Endothelial cell of umbilical vein (primary cell): ENCODE results near the gene PRKRIP1. TPM values are rescaled to one million over a fixed set of nuclear protein-coding genes. Genes with fewer than 3 reads are reported as not detected.

Source experiments
- BruUV-seq: library from RNA; stranded (reverse); fragments of 400-500 nt; replicated peaks from 2 replicates; lab custom pipeline; 2021; lab: Mats Ljungman, UMichigan
- CTCF ChIA-PET: fragments of 300-600, 350-600 bp; sonication (Branson Sonifier 250); formaldehyde crosslinking; loops from one replicate; lab custom pipeline; 2021; ENCODE audit warnings: antibody characterized with exemption, inconsistent platforms; lab: Charles Lee
- POLR2A ChIA-PET: fragments of 300-600, 350-600 bp; sonication (Branson Sonifier 250); formaldehyde crosslinking; loops from one replicate; lab custom pipeline; 2021; ENCODE audit warnings: antibody characterized with exemption, inconsistent platforms; lab: Charles Lee
- DNase-seq: peaks from one replicate; pipeline ENCODE4 v3.0.0-alpha.2; 2011; ENCODE audit warnings: low read depth, low spot score
- FAIRE-seq: peaks from 2 replicates; lab custom pipeline; 2011; peaks lifted over from hg19 to GRCh38; lab: Jason Lieb, UNC
- H2AFZ ChIP-seq: 2 replicates; pipeline ENCODE4 v1.6.0; 2012; ENCODE audit warnings: low read depth, low read length, control low read depth, inconsistent platforms
- H3K27ac ChIP-seq: 2 replicates; pipeline ENCODE4 v1.5.1; 2011; ENCODE audit warnings: low read depth, mild to moderate bottlenecking, control low read depth, low read length, moderate library complexity; ENCODE audit not compliant: insufficient read depth
- H3K27me3 ChIP-seq, 2 experiments: 2 replicates each; pipeline versions ENCODE4 v1.6.0 to v1.6.1; 2011; ENCODE audit warnings: low read length in 2 of 2, mixed read lengths in 1 of 2; ENCODE audit not compliant: control insufficient read depth in 2 of 2, insufficient read depth in 2 of 2
- H3K36me3 ChIP-seq, 2 experiments: 2 replicates in 1 of 2; 3 replicates in 1 of 2; pipeline ENCODE4 v1.5.1; 2011; ENCODE audit warnings: low read length in 2 of 2, mild to moderate bottlenecking in 1 of 2, moderate library complexity in 1 of 2; ENCODE audit not compliant: control insufficient read depth in 2 of 2, insufficient read depth in 2 of 2; ENCODE audit errors: extremely low read depth in 1 of 2
- H3K4me1 ChIP-seq: 3 replicates; pipeline ENCODE4 v1.5.1; 2011; ENCODE audit warnings: mild to moderate bottlenecking, low read length; ENCODE audit not compliant: control insufficient read depth, insufficient read depth; ENCODE audit errors: extremely low read depth
- H3K4me2 ChIP-seq: 2 replicates; pipeline ENCODE4 v1.6.1; 2011; ENCODE audit warnings: low read length, control low read depth, mixed read lengths; ENCODE audit not compliant: insufficient read depth
- H3K4me3 ChIP-seq, 3 experiments: fragments of 200-600 bp in 1 of 3; sonication (generic), shearing (Covaris generic) in 1 of 3; replicated peaks in 1 of 3; 2 replicates each; pipeline ENCODE4 v1.5.1; 2011 to 2016; ENCODE audit warnings: control low read depth in 3 of 3, low read length in 3 of 3, mild to moderate bottlenecking in 2 of 3, inconsistent platforms in 1 of 3, low read depth in 1 of 3, moderate library complexity in 1 of 3; ENCODE audit not compliant: insufficient read depth in 1 of 3
- H3K79me2 ChIP-seq: 2 replicates; pipeline ENCODE4 v1.6.0; 2012; ENCODE audit warnings: low read length, inconsistent platforms; ENCODE audit not compliant: control insufficient read depth, insufficient read depth
- H3K9ac ChIP-seq: replicated peaks from 2 replicates; pipeline ENCODE3; 2011; ENCODE audit warnings: low read length, control low read depth; ENCODE audit not compliant: insufficient read depth; ENCODE audit errors: extremely low read depth
- H3K9me1 ChIP-seq: replicated peaks from 3 replicates; pipeline ENCODE4 v1.6.0; 2011; ENCODE audit warnings: mild to moderate bottlenecking, low read length; ENCODE audit not compliant: control insufficient read depth, insufficient read depth; ENCODE audit errors: extremely low read depth
- H3K9me3 ChIP-seq: replicated peaks from 2 replicates; pipeline ENCODE4 v1.5.1; 2012; ENCODE audit warnings: low read length, inconsistent platforms; ENCODE audit not compliant: control insufficient read depth, insufficient read depth
- H4K20me1 ChIP-seq: replicated peaks from 2 replicates; pipeline ENCODE3; 2011; ENCODE audit warnings: mild to moderate bottlenecking, low read length; ENCODE audit not compliant: control insufficient read depth, insufficient read depth; ENCODE audit errors: extremely low read depth
- EZH2 ChIP-seq: IDR thresholded peaks from 2 replicates; pipeline ENCODE4 v1.6.1; 2012; ENCODE audit warnings: borderline replicate concordance, low read depth, mild to moderate bottlenecking, moderate library complexity, low read length, inconsistent platforms; ENCODE audit not compliant: severe bottlenecking
- FOS ChIP-seq: IDR thresholded peaks from 2 replicates; pipeline ENCODE4 v1.6.1; 2011; ENCODE audit warnings: mild to moderate bottlenecking, low read length, moderate library complexity, borderline replicate concordance; ENCODE audit not compliant: insufficient read depth
- GATA2 ChIP-seq: IDR thresholded peaks from 2 replicates; pipeline ENCODE4 v1.7.0; 2011; ENCODE audit warnings: low read depth, mild to moderate bottlenecking, moderate library complexity, mixed read lengths, low read length; ENCODE audit not compliant: insufficient read length, insufficient read depth
- JUN ChIP-seq: IDR thresholded peaks from 2 replicates; pipeline ENCODE4 v1.6.1; 2011; ENCODE audit warnings: borderline replicate concordance, low read depth; ENCODE audit not compliant: insufficient read length, insufficient read depth
- MYC ChIP-seq: IDR thresholded peaks from one replicate; pipeline ENCODE4 v1.6.1; 2011; ENCODE audit warnings: mild to moderate bottlenecking, low read depth, low read length
- POLR2A ChIP-seq: IDR thresholded peaks from 2 replicates; pipeline ENCODE4 v1.6.1; 2012; ENCODE audit warnings: low read depth, mild to moderate bottlenecking, control low read depth, low read length
- POLR2AphosphoS5 ChIP-seq: IDR thresholded peaks from 2 replicates; pipeline ENCODE4 v1.6.1; 2012; ENCODE audit warnings: low read depth, mild to moderate bottlenecking, control low read depth, low read length, moderate library complexity; ENCODE audit not compliant: insufficient read depth
- dilution Hi-C: fragments of 300-500 bp; cut with MboI; formaldehyde crosslinking; loops from one replicate; pipeline ENCODE4 v1.15.0; 2019; ENCODE audit warnings: low sequenced_read_pairs; ENCODE audit not compliant: extremely low pct_ligation_motif_present
- intact Hi-C: fragments of 100-400 bp; cut with micrococcal nuclease; formaldehyde crosslinking; loops from one replicate; pipeline ENCODE4 v1.10.0; 2022
- polyA plus RNA-seq, 4 experiments: library from polyadenylated mRNA; depleted of rRNA in 3 of 4; stranded (reverse) in 3 of 4; unstranded in 1 of 4; fragments of >200 nt; gene quantifications; 2 replicates each; pipeline versions ENCODE4 v1.2.1 to v1.2.3, GENCODE V29; 2011 to 2012; ENCODE audit warnings: missing spikeins in 1 of 4
- total RNA-seq: library from RNA; stranded (reverse); gene quantifications from 2 replicates; pipeline ENCODE4 v1.2.3, GENCODE V29; 2021
- TF ChIP-seq, protein P1 (sequence below), 2 donors: IDR thresholded peaks; 1 replicate in 1 of 2; 2 replicates in 1 of 2; pipeline ENCODE4 v1.5.1; 2011; ENCODE audit warnings: low read length in 2 of 2, mild to moderate bottlenecking in 2 of 2, moderate library complexity in 2 of 2, control low read depth in 1 of 2, inconsistent platforms in 1 of 2, low read depth in 1 of 2; ENCODE audit not compliant: insufficient read depth in 1 of 2; ENCODE audit errors: extremely low read depth in 1 of 2
- TF ChIP-seq, protein P2 (sequence below): IDR thresholded peaks from 2 replicates; pipeline ENCODE4 v1.6.1; 2011; ENCODE audit not compliant: insufficient read depth, insufficient read length

Gene PRKRIP1
- total and polyA plus RNA-seq, 2 donors (not counting 3 experiments of a cell fraction or from before 2014, with no cell fraction given), result 16.1 to 26.1 TPM

GRCh38 chr7:102425639-102426267, 29.6 kb downstream of the PRKRIP1 start:
- ChIA-PET CTCF (interaction anchor here (1.2 kb wide), 1 partner anchor 13 kb away, joined by 4 read pairs; no protein-coding TSS in a partner anchor), POLR2A (no interaction called here)
- Histone ChIP-seq H3K9me1 (no peaks in the 10 kb centered on the region), H4K20me1 (no peaks in the 10 kb centered on the region), H3K27me3 (no peaks in the 10 kb centered on the region), H3K4me2 (no peak overlapping the region), H3K4me3 (no peak overlapping the region), H3K27ac (no peak overlapping the region), H3K9ac (no peak overlapping the region), H3K79me2 (no peaks in the 10 kb centered on the region), H3K9me3 (no peaks in the 10 kb centered on the region), H2AFZ (no peak overlapping the region), H3K36me3 (peaks cover 0 to 23% of the 10 kb centered on the region in 2 experiments), H3K4me1 (no peaks in the 10 kb centered on the region)
- BruUV-seq, result no TSS peak
- dilution Hi-C loops, result no loop called here
- no peak for TF ChIP-seq POLR2A
- no peak for TF ChIP-seq GATA2
- TF ChIP-seq POLR2AphosphoS5, result no peak
- no peak for TF ChIP-seq EZH2
- no peak for TF ChIP-seq FOS
- TF ChIP-seq JUN, result no peak
- TF ChIP-seq, protein P1, sequence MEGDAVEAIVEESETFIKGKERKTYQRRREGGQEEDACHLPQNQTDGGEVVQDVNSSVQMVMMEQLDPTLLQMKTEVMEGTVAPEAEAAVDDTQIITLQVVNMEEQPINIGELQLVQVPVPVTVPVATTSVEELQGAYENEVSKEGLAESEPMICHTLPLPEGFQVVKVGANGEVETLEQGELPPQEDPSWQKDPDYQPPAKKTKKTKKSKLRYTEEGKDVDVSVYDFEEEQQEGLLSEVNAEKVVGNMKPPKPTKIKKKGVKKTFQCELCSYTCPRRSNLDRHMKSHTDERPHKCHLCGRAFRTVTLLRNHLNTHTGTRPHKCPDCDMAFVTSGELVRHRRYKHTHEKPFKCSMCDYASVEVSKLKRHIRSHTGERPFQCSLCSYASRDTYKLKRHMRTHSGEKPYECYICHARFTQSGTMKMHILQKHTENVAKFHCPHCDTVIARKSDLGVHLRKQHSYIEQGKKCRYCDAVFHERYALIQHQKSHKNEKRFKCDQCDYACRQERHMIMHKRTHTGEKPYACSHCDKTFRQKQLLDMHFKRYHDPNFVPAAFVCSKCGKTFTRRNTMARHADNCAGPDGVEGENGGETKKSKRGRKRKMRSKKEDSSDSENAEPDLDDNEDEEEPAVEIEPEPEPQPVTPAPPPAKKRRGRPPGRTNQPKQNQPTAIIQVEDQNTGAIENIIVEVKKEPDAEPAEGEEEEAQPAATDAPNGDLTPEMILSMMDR (IDR thresholded peaks at IDR 0.05; ENCODE audit: extremely low read depth in 1 of 2, insufficient read depth in 1 of 2, low read depth in 1 of 2, low read length in 2 of 2), result no peak
- no peak for TF ChIP-seq MYC
- TF ChIP-seq, protein P2, sequence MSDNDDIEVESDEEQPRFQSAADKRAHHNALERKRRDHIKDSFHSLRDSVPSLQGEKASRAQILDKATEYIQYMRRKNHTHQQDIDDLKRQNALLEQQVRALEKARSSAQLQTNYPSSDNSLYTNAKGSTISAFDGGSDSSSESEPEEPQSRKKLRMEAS, result no peak
- intact Hi-C loops, result loop anchor here (2.0 kb wide), 1 partner anchor 21 kb away; no protein-coding TSS in a partner anchor
- DNase-seq, result no peak
- no peak for FAIRE-seq
